Naive B cell (primary cell): ENCODE results near the gene RBFOX2. TPM values are rescaled to one million over a fixed set of nuclear protein-coding genes. Genes with fewer than 3 reads are reported as not detected.

ENCODE experiments used
- ATAC-seq, 2 donors: fragments of 150-1000 bp; cut with Tn5 transposase; 2 replicates each; pipeline ENCODE4 v1.10.0; 2021; ENCODE audit warnings: low read depth in 2 of 2, mild to moderate bottlenecking in 2 of 2, moderate library complexity in 2 of 2
- DNase-seq: peaks from one replicate; pipeline ENCODE4 v3.0.0; 2022
- H3K27ac Mint-ChIP-seq, 6 donors: one replicate each; pipeline ENCODE4 v1.8.0; 2020 to 2022; ENCODE audit warnings: mild to moderate bottlenecking in 6 of 6, mixed read lengths in 6 of 6, moderate library complexity in 5 of 6, inconsistent platforms in 2 of 6
- H3K27me3 Mint-ChIP-seq, 3 donors: one replicate each; pipeline ENCODE4 v1.8.0; 2021 to 2022; ENCODE audit warnings: mixed read lengths in 3 of 3, mild to moderate bottlenecking in 1 of 3
- H3K36me3 Mint-ChIP-seq, 2 donors: one replicate each; pipeline ENCODE4 v1.8.0; 2020 to 2022; ENCODE audit warnings: mixed read lengths in 2 of 2, inconsistent platforms in 1 of 2, mild to moderate bottlenecking in 1 of 2
- H3K4me1 Mint-ChIP-seq, 3 donors: one replicate each; pipeline ENCODE4 v1.8.0; 2020 to 2022; ENCODE audit warnings: mixed read lengths in 3 of 3, inconsistent platforms in 1 of 3, mild to moderate bottlenecking in 1 of 3, moderate library complexity in 1 of 3
- H3K4me3 Mint-ChIP-seq, 8 donors: one replicate each; pipeline ENCODE4 v1.8.0; 2020 to 2022; ENCODE audit warnings: mild to moderate bottlenecking in 8 of 8, mixed read lengths in 8 of 8, moderate library complexity in 8 of 8, inconsistent platforms in 2 of 8
- H3K9me3 Mint-ChIP-seq, 7 donors: one replicate each; pipeline ENCODE4 v1.8.0; 2020 to 2022; ENCODE audit warnings: mixed read lengths in 7 of 7, mild to moderate bottlenecking in 5 of 7, inconsistent platforms in 2 of 7, moderate library complexity in 1 of 7
- polyA plus RNA-seq, 6 donors: library from polyadenylated mRNA; unstranded; fragments of 300-500 nt; fragmentation: Illumina TruSeq; gene quantifications; one replicate each; pipeline ENCODE4 v1.2.3, GENCODE V29; 2021; ENCODE audit warnings: low read depth in 6 of 6

The RBFOX2 gene
- polyA plus RNA-seq, 6 donors from 2014 or later: not detected

DNA sequence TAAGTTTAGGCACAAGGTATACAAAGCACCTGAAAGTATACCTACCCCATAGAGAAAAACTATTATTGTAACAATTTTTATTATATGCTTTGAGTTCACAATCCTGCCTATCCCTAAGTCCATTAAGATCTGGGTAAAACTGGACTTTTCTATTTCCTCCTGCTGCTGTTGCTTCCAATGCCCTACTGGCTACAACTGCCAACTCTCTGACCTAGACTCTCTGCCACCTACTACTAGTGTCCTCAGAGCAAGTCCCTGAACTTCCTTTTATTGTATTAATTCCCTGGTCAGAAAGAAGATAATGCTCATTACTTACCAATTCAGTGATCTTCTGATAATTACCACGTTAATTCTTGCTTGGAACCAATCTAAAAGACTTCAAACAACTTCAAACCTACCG, 70.3 kb downstream of the RBFOX2 start:
- H3K36me3 Mint-ChIP-seq: no peaks in the 10 kb centered on the region
- ATAC-seq: no peak

DNA sequence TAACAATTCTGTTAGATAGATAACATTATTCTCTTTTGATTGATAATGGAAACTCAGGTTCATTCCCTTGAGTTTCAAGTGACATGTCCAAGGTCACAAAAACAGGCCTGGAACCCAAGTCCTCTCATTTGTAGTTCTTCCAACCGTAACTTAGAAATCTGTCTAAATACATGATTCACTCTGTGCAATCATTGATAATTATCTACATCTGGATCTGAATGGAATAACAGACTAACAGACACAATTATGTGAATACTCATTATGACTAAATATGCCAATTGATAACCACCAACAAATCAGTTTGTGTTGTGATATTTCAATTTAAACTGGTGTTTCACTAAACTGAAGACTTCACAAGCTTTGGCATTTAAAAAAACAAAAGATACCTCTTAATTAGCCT, 71.0 kb downstream of the RBFOX2 start:
- H3K27ac Mint-ChIP-seq: no peak overlapping the region

More for the DNA sequence above, 70.3 kb downstream of the RBFOX2 start:
- no peaks in the 10 kb centered on the region for H3K4me1 Mint-ChIP-seq
- no peaks in the 10 kb centered on the region for H3K9me3 Mint-ChIP-seq
- H3K27me3 Mint-ChIP-seq: peaks cover 0 to 11% (median 5%) of the 10 kb centered on the region in 3 donors
- no peak overlapping the region for H3K4me3 Mint-ChIP-seq
- DNase-seq: no peak
- H3K27ac Mint-ChIP-seq: no peak overlapping the region

DNA sequence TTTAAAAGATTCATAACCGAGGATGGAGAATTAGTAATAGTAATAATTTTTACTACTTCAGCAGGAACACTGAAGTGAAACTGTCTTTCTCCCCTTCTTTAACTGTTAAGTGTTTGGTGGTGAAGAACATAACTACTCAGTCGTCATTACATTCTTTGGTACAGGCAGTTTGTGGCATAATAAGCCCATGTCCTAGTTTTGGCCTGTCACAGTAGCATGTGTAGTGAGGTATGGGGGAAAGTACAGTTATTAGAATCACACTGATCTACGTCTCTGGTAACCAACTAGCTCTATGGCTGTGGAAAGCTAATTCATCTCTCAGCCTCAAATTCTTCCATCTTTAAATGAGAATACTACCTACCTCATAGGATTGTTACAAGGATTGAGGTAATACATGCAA, 71.8 kb downstream of the RBFOX2 start:
- peaks cover 0 to 10% (median 0%) of the 10 kb centered on the region in 3 donors for H3K27me3 Mint-ChIP-seq
- no peak overlapping the region for H3K27ac Mint-ChIP-seq
- DNase-seq (no peak), ATAC-seq (no peak)
- no peaks in the 10 kb centered on the region for H3K36me3 Mint-ChIP-seq
- no peaks in the 10 kb centered on the region for H3K4me1 Mint-ChIP-seq
- H3K4me3 Mint-ChIP-seq: no peak overlapping the region
- no peaks in the 10 kb centered on the region for H3K9me3 Mint-ChIP-seq

More for the DNA sequence above, 71.0 kb downstream of the RBFOX2 start:
- Mint-ChIP-seq H3K9me3 (no peaks in the 10 kb centered on the region), H3K36me3 (no peaks in the 10 kb centered on the region), H3K4me3 (no peak overlapping the region), H3K4me1 (no peaks in the 10 kb centered on the region), H3K27me3 (peaks cover 0 to 11% (median 1%) of the 10 kb centered on the region in 3 donors)
- no peak for DNase-seq
- ATAC-seq: no peak

DNA sequence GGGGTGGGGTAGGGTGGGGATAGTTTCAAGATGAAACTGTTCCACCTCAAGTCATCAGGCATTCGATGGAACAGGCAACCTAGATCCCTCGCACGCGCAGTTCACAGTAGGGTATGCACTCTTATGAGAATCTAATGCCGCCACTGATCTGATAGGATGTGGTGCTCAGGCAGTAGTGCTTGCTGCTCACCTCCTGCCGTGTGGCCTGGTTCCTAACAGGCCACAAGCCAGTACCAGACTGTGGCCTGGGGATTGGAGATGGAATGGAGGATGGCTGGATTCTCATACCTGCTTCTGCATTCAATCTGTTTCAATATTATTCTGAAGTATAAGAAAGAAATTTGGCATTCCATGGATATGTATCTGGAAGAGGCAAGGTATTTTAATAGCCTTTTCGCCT, 73.1 kb downstream of the RBFOX2 start:
- no peak overlapping the region for H3K27ac Mint-ChIP-seq
- H3K9me3 Mint-ChIP-seq: no peaks in the 10 kb centered on the region

DNA sequence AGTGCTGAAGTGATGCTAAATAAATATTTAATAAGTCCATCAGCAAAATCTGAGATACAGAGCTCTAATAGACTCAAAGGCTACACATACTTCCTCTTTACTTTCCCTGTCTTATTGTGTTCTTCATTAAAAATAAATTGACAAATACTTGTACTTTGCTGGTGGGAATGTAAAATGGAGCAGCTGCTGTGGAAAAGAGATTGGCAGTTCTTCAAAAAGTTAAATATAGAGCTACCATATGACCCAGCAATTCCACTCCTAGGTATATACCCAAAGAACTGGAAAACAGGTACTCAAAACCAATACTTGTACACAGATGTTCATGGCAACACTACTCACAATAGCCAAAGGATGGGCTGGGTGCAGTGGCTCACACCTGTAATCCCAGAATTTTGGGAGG, 76.0 kb downstream of the RBFOX2 start:
- Mint-ChIP-seq H3K4me3 (no peak overlapping the region), H3K9me3 (no peaks in the 10 kb centered on the region)

More for the DNA sequence above, 73.1 kb downstream of the RBFOX2 start:
- H3K27me3 Mint-ChIP-seq: peaks cover 0 to 5% (median 0%) of the 10 kb centered on the region in 3 donors
- H3K4me1 Mint-ChIP-seq: no peaks in the 10 kb centered on the region
- no peaks in the 10 kb centered on the region for H3K36me3 Mint-ChIP-seq
- ATAC-seq (no peak), DNase-seq (no peak)
- H3K4me3 Mint-ChIP-seq: no peak overlapping the region

DNA sequence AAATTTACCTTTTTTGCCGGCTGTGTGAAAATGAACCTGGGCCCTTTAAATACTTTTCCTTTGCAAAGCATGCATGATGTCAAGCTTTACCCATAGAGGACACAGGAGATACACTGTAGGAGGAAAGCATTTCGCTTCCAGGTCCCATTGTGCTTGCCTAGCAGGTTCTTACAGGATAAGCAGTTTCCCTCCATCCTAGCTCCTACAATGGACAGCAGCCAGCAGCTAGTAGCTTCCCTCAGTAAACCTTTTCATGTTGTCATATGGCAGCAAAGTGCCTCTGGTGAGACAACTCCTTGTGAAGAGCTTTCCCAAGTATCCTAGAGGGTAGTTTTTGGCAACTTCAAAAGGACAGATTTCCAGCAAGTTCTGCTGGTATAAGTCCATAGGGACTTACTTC, 78.4 kb downstream of the RBFOX2 start:
- DNase-seq (no peak), ATAC-seq (no peak)
- Mint-ChIP-seq H3K27ac (peak overlapping the region in 1 of 6 donors; percentile 19), H3K4me1 (no peaks in the 10 kb centered on the region), H3K4me3 (no peak overlapping the region), H3K27me3 (no peaks in the 10 kb centered on the region), H3K9me3 (no peaks in the 10 kb centered on the region), H3K36me3 (no peaks in the 10 kb centered on the region)

More for the DNA sequence above, 76.0 kb downstream of the RBFOX2 start:
- no peak overlapping the region for H3K27ac Mint-ChIP-seq
- no peaks in the 10 kb centered on the region for H3K36me3 Mint-ChIP-seq
- no peak for ATAC-seq
- DNase-seq: no peak
- no peaks in the 10 kb centered on the region for H3K4me1 Mint-ChIP-seq
- no peaks in the 10 kb centered on the region for H3K27me3 Mint-ChIP-seq

DNA sequence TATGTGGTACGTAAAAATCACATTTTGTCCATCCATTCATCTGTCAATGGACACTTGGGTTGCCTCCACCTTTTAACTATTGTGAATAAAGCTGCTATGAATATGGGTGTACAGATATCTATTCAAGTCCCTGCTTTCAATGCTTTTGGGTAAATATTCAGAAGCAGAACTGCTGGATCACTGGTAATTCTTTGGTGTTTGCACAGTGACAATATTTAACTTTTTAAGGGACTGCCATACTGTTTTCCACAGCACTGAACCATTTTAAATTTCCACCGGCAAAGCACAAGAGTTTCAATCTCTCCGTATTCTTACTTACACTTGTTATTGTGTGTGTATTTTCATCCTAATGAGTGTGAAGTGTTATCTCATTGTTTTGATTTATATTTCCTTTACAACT, 79.4 kb downstream of the RBFOX2 start:
- DNase-seq: no peak
- no peak overlapping the region for H3K27ac Mint-ChIP-seq
- peaks cover 0 to 6% (median 0%) of the 10 kb centered on the region in 3 donors for H3K27me3 Mint-ChIP-seq
- H3K4me3 Mint-ChIP-seq: no peak overlapping the region
- H3K4me1 Mint-ChIP-seq: no peaks in the 10 kb centered on the region
- no peak for ATAC-seq
- no peaks in the 10 kb centered on the region for H3K36me3 Mint-ChIP-seq
- H3K9me3 Mint-ChIP-seq: no peaks in the 10 kb centered on the region

DNA sequence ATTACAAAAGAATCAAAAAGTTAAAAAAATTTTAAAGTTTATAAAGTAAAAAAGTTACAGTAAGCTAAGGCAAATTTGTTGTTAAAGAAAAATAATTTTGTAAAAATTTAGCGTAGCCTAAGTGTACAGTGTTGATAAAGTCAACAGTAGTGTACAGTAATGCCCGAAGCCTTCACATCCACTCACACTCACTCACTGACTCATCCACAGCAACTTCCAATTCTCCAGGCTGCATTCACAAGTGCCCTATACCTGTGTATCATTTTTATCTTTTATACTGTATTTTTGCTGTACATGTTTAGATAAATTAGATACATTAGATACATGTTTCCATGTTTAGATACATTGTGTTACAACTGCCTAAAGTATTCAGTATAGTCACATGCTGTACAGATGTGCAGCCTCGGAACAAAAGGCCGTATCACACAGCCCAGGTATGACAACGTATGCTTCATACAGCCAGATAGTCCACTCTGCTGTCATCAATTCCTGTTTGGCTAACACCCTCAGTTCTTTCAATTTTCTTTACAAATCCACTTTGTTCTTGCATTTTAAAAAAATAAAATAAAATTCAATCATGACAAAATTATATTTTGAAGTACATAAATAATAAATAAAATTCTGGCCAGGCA, 80.7 kb downstream of the RBFOX2 start:
- DNase-seq: no peak
- no peak for ATAC-seq
- Mint-ChIP-seq H3K9me3 (no peaks in the 10 kb centered on the region), H3K27ac (no peak overlapping the region), H3K27me3 (peaks cover 0 to 7% (median 0%) of the 10 kb centered on the region in 3 donors), H3K36me3 (no peaks in the 10 kb centered on the region), H3K4me3 (no peak overlapping the region), H3K4me1 (no peaks in the 10 kb centered on the region)

DNA sequence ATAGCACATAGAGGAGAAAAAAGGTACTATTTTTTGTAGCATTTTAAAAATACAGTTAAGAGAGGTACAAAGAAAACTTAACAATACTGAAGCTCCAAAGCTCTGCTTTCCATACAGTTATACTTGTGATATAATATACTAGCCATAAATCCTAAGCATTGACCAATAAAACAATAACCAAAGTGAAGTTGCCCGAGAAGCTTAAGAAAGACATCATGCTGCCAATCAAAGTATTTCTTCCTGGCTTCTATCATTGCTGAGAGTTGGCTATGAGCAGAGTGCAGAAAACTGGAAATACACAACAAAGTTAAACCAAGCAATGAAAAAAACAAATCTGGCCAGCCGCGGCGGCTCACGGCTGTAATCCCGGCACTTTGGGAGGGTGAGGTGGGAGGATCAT, 84.2 kb downstream of the RBFOX2 start:
- peak overlapping the region in 1 of 6 donors; percentile 48 for H3K27ac Mint-ChIP-seq
- DNase-seq (no peak), ATAC-seq (no peak)
- H3K27me3 Mint-ChIP-seq: peaks cover 5 to 14% (median 7%) of the 10 kb centered on the region in 3 donors
- H3K4me3 Mint-ChIP-seq: no peak overlapping the region
- H3K9me3 Mint-ChIP-seq: no peaks in the 10 kb centered on the region
- no peaks in the 10 kb centered on the region for H3K36me3 Mint-ChIP-seq
- H3K4me1 Mint-ChIP-seq: no peaks in the 10 kb centered on the region

DNA sequence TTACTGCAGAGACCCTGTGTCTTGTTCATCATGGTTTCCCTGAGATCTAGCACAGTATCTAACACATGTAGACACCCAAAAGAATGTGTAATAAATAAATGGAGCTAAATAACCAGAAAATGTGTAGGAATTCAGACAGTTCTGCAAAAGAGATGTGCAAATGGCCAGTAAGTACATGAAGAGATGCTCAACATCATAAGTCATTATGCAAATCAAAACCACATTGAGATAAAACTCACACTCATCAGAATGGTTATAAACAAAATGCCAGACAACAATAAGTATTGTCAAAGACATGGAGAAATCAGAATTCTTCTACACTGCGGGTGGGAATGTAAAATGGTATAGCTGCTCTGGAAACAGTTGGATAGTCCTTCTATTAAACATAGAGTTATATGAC, 88.5 kb downstream of the RBFOX2 start:
- Mint-ChIP-seq H3K4me3 (no peak overlapping the region), H3K36me3 (no peaks in the 10 kb centered on the region), H3K4me1 (no peaks in the 10 kb centered on the region), H3K27me3 (peaks cover 5 to 14% (median 11%) of the 10 kb centered on the region in 3 donors), H3K9me3 (no peaks in the 10 kb centered on the region), H3K27ac (no peak overlapping the region)
- ATAC-seq (no peak), DNase-seq (no peak)

DNA sequence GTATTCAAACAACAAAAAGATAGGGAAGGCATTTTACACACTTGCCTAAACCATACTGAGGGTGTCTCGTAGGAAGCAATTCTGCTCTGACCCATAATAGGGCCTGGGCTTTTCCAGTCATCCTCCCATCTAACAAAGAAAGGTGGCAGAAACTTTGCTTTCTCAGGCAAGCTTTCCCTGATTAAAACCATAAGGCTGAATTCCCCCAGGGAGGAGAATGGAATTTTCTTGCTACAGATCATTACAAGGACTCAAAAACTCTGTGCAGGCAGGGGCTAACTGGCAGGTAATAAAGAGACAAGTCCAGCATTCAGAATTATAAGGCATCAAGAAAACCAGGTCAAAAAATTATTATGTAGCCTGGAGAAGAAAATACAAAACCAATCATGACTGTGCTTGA, 90.4 kb downstream of the RBFOX2 start:
- Mint-ChIP-seq H3K4me1 (no peaks in the 10 kb centered on the region), H3K9me3 (no peaks in the 10 kb centered on the region), H3K27me3 (peaks cover 4 to 14% (median 5%) of the 10 kb centered on the region in 3 donors), H3K36me3 (no peaks in the 10 kb centered on the region), H3K4me3 (no peak overlapping the region), H3K27ac (no peak overlapping the region)
- no peak for ATAC-seq
- DNase-seq: no peak

DNA sequence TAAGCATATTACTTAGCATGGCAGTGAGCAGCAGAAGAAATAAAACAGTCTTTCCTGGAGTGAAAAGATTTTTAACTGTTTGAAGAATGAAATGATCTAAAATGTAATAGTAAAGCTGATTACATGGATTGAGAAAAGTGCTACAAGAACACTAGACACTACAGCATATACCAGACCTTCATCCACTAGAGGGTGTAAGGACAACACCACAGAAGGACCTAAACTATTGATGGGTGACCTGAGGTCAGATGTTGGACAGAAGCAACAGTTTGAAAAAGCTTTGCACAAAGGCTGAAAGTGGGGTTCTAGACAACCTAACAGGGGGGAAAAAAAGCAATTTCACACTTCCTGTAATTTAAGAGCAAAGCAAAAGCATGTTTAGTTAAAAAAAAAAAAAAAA, 97.7 kb downstream of the RBFOX2 start:
- H3K4me3 Mint-ChIP-seq: no peak overlapping the region
- peak overlapping the region in 1 of 6 donors; percentile 43 for H3K27ac Mint-ChIP-seq
- ATAC-seq: no peak
- no peaks in the 10 kb centered on the region for H3K4me1 Mint-ChIP-seq
- H3K9me3 Mint-ChIP-seq: no peaks in the 10 kb centered on the region
- no peak for DNase-seq
- no peaks in the 10 kb centered on the region for H3K36me3 Mint-ChIP-seq
- peaks cover 7 to 10% (median 8%) of the 10 kb centered on the region in 3 donors for H3K27me3 Mint-ChIP-seq

DNA sequence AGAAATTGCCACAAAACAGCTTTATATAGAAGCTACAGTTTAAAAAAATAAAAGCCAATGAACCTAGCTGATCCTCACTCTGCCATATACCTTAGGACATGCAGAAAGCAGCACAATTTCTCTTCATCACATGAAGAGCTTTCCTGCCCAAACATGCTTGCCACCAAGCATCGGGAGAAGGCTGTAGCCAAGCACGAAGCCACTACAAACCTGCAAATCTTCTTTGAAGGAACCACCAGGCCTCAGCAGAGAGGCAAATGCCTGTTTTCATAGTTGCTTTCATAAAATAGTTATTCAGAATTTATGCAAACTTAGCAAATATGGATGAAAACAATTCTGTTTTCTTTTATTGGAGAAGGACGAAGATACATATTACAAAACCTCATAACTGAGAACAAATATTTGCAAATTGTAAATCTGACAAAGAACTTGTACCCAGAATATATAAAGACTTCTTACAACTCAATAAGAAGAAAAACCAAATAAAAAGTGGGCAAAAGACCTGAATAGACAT, 100.3 kb downstream of the RBFOX2 start:
- no peak for ATAC-seq
- Mint-ChIP-seq H3K4me3 (no peak overlapping the region), H3K36me3 (no peaks in the 10 kb centered on the region), H3K9me3 (no peaks in the 10 kb centered on the region), H3K4me1 (no peaks in the 10 kb centered on the region), H3K27me3 (peaks cover 7 to 16% (median 8%) of the 10 kb centered on the region in 3 donors), H3K27ac (no peak overlapping the region)
- no peak for DNase-seq

DNA sequence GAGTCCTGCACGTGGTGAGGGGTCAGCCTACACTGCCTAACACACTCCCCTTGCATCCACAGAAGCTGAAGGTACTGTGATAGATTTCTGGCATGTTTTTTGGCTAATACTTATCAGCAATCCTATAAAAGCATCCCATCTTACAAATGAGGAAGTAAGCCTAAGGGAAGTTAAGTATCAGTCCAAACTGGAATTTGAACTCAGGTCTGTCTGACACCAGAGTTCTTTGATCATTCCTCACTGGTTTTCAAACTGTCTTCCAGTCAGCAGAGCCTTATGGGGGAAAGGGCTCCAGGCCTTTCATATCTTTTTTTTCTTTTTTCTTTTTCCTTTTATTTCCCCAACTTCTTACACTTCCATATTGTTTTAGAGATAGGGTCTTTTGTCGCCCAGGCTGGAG, 105.6 kb downstream of the RBFOX2 start:
- Mint-ChIP-seq H3K27me3 (peaks cover 0 to 11% (median 9%) of the 10 kb centered on the region in 3 donors), H3K4me1 (no peaks in the 10 kb centered on the region), H3K4me3 (no peak overlapping the region)

More for the DNA sequence above, 105.6 kb downstream of the RBFOX2 start:
- Mint-ChIP-seq H3K27ac (peak overlapping the region in 1 of 6 donors; percentile 63), H3K36me3 (no peaks in the 10 kb centered on the region), H3K9me3 (no peaks in the 10 kb centered on the region)
- DNase-seq (no peak), ATAC-seq (no peak)
